Stimulated activated CD4-positive, alpha-beta T cell treated with anti-CD3 and anti-CD28 coated beads, Interleukin-15, amount 100 ng/mL, for 24 hours (primary cell): ENCODE data around the gene GPX1.
"Not testable (repeated sequence)": the region's sequence is repeated elsewhere in the genome, so short reads cannot be mapped to it uniquely, and the experiment has no call there.

Experiments used
- DNase-seq: peaks from one replicate; pipeline ENCODE4 v3.0.0-alpha.2; 2020

The GPX1 gene

DNA sequence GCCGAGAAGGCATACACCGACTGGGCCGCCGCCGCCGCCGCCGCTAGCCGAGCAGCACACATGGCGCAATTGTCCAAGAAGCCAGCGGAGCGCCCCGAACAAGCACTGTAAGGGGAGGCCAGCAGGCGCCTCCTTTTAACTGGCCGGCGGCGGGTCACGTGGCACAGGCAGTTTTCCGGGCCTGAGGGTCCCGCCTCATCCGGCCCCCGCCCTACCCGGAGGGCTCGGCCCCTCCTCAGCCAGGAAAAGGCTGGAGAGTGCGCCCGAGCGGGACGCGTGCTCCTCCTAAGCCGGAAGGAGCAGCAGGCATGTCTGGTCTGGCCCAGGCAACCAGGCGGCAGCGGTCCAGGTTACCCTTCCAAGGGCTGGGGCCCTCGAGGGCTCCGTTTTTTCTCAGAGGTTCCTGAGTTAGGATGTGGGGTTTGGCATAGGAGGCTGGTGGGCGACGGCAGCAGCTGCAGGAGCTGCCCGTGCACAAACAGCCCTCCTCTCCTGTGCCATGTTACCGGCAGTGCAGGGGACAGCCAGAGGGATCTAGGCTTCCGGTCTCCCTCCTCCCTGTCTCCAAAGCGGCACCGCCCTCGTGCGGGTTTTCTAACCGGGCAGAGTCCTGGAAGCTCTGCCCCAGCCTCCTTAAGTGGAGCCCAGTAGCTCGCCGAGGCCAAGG is at the start of gene GPX1:
GPX1 (minus strand) TSS at position 137 of the 667 bp plus-strand sequence; CDS start at position 62, 75 bp downstream.
- DNase-seq = peak; percentile 95

GRCh38 chr3:49406571-49407565 is 48.7 kb upstream of the GPX1 start:
- DNase-seq = no peak

DNA sequence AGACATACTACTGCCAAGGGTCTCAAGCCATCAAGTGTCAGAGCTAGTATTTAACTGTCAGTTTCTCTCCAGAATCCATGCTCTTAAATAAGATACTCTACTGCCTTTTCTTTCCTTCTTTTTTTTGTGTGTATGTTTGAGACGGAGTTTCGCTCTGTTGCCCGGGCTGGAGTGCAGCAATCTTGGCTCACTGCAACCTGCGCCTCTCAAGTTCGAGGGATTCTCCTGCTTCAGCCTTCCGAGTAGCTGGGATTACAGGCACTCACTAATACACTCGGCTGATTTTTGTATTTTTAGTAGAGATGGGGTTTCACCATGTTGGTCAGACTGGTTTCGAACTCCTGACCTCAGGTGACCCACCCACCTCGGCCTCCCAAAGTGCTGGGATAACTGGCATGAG is 47.4 kb upstream of the GPX1 start:
- not testable (repeated sequence) for DNase-seq

GRCh38 chr3:49403891-49404290 is 45.7 kb upstream of the GPX1 start:
- DNase-seq = no peak

GRCh38 chr3:49401766-49402165 is 43.6 kb upstream of the GPX1 start:
- DNase-seq = no peak

- no peak for DNase-seq
Observed at GRCh38 chr3:49399461-49399860, 41.3 kb upstream of the GPX1 start.

GRCh38 chr3:49397470-49397869 is 39.3 kb upstream of the GPX1 start:
- no peak for DNase-seq

DNA sequence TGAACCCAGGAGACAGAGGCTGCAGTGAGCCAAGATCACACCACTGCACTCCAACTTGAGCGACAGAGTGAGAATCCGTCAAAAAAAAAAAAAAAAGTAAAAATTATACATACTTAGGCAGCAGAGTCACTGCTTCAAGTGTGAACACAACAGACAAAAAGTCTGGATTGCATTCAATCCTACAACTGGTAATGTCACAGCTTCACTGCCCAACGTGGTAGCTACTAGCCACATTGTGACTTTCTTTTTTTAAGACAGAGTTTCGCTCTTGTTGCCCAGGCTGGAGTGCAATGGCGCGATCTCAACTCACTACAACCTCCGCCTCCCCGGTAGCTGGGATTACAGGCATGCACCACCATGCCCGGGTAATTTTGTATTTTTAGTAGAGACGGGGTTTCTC is 33.2 kb upstream of the GPX1 start:
- DNase-seq = not testable (repeated sequence)

DNA sequence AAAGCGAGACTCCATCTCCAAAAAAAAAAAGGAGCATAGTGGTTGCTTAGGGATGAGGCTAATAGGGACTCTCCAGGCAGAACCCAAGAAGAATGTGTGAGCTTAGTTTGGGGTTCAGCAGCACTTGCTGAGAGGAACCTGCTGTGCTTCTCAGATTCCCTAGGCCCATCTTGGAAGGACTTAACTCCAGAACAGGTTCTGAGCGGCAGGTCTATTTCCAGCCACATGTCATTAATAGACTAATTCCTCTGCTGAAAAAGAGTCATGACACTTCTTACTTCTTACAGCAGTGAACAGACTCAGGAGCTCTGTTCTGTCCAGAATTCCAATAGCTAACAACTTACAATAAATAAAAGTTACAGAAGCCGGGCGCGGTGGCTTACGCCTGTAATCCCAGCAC is 31.1 kb upstream of the GPX1 start:
- no peak for DNase-seq

DNA sequence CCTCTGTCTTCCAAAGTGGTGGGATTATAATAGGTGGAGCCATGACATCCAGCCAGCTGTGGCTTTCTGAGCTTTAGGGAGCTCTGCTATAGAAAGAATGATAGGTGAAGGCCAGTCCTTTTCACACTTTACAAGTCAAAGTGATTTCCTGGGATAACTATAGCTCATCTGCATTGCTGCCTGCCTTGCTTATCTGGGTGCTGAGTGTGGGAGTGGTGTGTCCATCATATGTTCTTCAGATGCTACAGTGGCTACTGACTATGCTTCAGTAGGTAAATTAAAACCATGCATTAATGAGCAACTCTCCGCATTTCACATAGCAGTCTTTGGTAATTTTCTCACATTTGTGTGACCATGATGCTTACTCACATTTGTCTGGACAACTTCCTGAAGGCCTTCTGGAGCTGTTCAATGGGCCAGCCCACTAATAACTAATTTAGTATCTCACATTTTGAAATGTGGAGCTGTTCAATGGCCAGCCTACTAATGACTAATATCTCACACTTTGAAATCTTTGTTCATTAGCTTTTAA is 30.2 kb upstream of the GPX1 start:
- no peak for DNase-seq

GRCh38 chr3:49387721-49388120 is 29.6 kb upstream of the GPX1 start:
- no peak for DNase-seq

GRCh38 chr3:49386056-49386756 is 28.1 kb upstream of the GPX1 start:
- DNase-seq = no peak

- no peak for DNase-seq
Observed at GRCh38 chr3:49385617-49386016, 27.5 kb upstream of the GPX1 start.

GRCh38 chr3:49383387-49383786 is 25.2 kb upstream of the GPX1 start:
- DNase-seq = no peak

GRCh38 chr3:49378249-49378895 is 20.2 kb upstream of the GPX1 start:
- DNase-seq = no peak

DNA sequence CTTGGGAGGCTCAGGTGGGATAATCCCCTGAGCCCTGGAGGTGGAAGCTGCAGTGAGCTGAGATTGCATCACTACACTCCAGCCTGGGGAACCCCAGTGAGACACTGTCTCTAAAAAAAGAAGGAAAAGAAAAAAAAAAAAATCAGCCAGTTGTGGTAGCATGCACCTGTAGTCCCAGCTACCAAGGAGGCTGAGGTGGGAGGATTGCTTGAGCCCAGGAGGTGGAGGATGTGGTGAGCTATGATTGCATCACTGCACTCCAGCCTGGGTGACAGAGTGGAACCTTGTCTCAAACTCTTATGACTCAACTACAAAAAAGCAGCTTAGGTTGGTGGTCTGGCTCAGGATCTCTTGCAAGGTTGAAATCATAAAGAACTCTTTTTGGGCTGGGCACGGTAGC is 19.3 kb upstream of the GPX1 start:
- peak; percentile 69 for DNase-seq

GRCh38 chr3:49371946-49372345 is 13.8 kb upstream of the GPX1 start:
- DNase-seq = no peak

GRCh38 chr3:49370585-49371290 is 12.6 kb upstream of the GPX1 start:
- DNase-seq = no peak

DNA sequence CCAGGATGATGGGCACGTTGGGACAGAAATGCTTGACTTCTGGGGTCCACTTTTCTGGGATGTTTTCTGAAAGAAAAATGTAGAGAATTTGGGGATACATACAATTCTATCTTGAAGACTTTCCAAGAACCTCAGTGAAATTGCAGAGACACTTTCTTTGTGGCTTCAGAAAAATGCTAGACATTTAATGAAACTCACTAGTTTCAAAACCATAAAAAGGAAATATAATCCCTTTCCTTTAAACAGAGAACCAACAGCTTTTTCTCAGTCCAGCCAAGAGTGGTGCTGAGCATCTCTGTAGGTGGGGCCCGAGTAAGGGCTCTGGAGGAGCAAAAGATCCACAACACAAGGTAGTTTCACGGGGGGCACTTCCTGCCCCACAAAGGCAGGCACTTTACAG is 4.4 kb upstream of the GPX1 start:
- no peak for DNase-seq

GRCh38 chr3:49359623-49360022 is 1.5 kb upstream of the GPX1 start:
- no peak for DNase-seq

DNA sequence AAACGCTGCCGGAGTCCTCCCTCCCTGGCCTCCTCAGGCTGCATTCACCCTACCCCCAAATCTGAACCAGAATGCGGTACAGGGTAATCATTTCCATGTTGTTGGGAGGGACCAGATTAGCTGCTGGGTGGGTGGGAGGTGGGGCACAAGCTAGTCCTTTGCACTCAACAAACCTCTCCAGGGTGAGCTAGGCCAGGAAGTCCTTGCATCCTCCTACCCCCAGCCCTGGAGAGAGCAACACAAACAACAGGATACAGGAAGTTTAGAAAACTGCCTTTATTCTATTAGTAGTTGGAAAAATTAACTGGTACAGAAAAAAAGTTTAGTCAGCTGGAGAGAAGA is 702 bp upstream of the GPX1 start:
- no peak for DNase-seq
